Testis (tissue), 3 donors: ENCODE results near the gene MACROD2. TPM values are rescaled to one million over a fixed set of nuclear protein-coding genes. Genes with fewer than 3 reads are reported as not detected.

Experiments
- DNase-seq: peaks from one replicate; pipeline ENCODE4 v3.0.0-alpha.2; 2019
- H3K27ac ChIP-seq, 2 donors: fragments of 200-600 bp; sonication (generic); one replicate each; pipeline ENCODE4 v1.5.1; 2019
- H3K27me3 ChIP-seq: fragments of 200-600 bp; sonication (generic); one replicate; pipeline ENCODE4 v1.5.1; 2019
- H3K36me3 ChIP-seq: fragments of 200-600 bp; sonication (generic); one replicate; pipeline ENCODE4 v1.5.1; 2017; ENCODE audit warnings: low read depth; ENCODE audit errors: missing control alignments
- H3K4me1 ChIP-seq: fragments of 200-600 bp; sonication (generic); one replicate; pipeline ENCODE4 v1.5.1; 2019
- H3K4me3 ChIP-seq, 2 donors: fragments of 200-600 bp; sonication (generic); one replicate each; pipeline ENCODE4 v1.5.1; 2017 to 2019
- H3K9me3 ChIP-seq: fragments of 200-600 bp; sonication (generic); one replicate; pipeline ENCODE4 v1.5.1; 2017
- POLR2A ChIP-seq: fragments of 450-650 bp; IDR thresholded peaks from one replicate; pipeline ENCODE4 v1.6.1; 2017; ENCODE audit warnings: antibody characterized with exemption, mild to moderate bottlenecking, moderate library complexity
- WGBS, 2 donors: methylation state at CpG; one replicate each; pipeline ENCODE4 v1.1.5; 2018; 5-methylcytosine and 5-hydroxymethylcytosine counted together
- intact Hi-C: fragments of 100-400 bp; cut with DNase I; formaldehyde crosslinking; loops from one replicate; pipeline ENCODE4 v1.15.1; 2023; ENCODE audit warnings: low total_unique reads
- polyA plus RNA-seq: library from polyadenylated mRNA; stranded (reverse); fragments of 350-450 nt; fragmentation: Illumina TruSeq; extraction: RNeasy Lipid Tissue Mini Kit (QIAGEN cat#74804); gene quantifications from one replicate; pipeline ENCODE4 v1.2.3, GENCODE V29; 2014; ENCODE audit warnings: low read depth, low replicate concordance; ENCODE audit not compliant: insufficient read depth
- total RNA-seq, 2 donors: library from RNA; depleted of rRNA; stranded (reverse); fragments of >200 nt; gene quantifications; one replicate each; pipeline ENCODE4 v1.2.3, GENCODE V29; 2016
- TF ChIP-seq, protein P1 (sequence below), 3 experiments: fragments of 450-650 bp in 2 of 3; fragments of 200-600 bp in 1 of 3; sonication (generic) in 1 of 3; IDR thresholded peaks; one replicate each; pipeline ENCODE4 v1.5.1; 2016 to 2019; ENCODE audit warnings: antibody characterized with exemption in 3 of 3, mild to moderate bottlenecking in 2 of 3, moderate library complexity in 1 of 3

Gene MACROD2
- total and polyA plus RNA-seq, 3 donors from 2014 or later, result 12.6 to 20.6 (median 16.8) TPM

GRCh38 chr20:14821251-14821650, 825.9 kb downstream of the MACROD2 start:
- Histone ChIP-seq H3K27me3 (no peaks in the 10 kb centered on the region), H3K9me3 (no peaks in the 10 kb centered on the region), H3K27ac (no peak overlapping the region), H3K4me1 (no peaks in the 10 kb centered on the region), H3K4me3 (no peak overlapping the region), H3K36me3 (no peaks in the 10 kb centered on the region)
- intact Hi-C loops, result no loop called here
- no peak for DNase-seq
- WGBS, 2 donors, result 82 to 91% methylated on average over 3 of the region's 3 CpGs
- TF ChIP-seq, protein P1, sequence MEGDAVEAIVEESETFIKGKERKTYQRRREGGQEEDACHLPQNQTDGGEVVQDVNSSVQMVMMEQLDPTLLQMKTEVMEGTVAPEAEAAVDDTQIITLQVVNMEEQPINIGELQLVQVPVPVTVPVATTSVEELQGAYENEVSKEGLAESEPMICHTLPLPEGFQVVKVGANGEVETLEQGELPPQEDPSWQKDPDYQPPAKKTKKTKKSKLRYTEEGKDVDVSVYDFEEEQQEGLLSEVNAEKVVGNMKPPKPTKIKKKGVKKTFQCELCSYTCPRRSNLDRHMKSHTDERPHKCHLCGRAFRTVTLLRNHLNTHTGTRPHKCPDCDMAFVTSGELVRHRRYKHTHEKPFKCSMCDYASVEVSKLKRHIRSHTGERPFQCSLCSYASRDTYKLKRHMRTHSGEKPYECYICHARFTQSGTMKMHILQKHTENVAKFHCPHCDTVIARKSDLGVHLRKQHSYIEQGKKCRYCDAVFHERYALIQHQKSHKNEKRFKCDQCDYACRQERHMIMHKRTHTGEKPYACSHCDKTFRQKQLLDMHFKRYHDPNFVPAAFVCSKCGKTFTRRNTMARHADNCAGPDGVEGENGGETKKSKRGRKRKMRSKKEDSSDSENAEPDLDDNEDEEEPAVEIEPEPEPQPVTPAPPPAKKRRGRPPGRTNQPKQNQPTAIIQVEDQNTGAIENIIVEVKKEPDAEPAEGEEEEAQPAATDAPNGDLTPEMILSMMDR (IDR thresholded peaks at IDR 0.05), result no peak
- TF ChIP-seq POLR2A, result no peak

DNA sequence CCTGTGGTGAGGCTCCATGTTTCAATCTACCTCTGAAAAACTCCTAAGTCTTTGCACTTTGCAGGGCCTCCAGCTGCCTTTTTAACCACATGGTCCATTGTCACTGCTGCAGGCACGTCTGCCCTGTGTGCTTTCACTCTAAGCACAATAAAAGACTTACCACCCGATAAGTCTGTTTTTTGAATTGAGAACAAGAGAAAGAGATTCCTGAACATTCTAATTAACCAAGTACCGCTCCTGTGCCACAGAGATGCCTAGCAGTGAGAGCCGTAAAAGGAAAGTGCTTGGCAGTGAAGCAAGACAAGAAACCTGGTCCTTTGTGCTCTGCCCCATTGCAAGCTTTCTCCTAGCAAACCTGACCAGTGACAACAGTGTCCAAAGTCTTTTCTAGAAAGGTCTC, 829.7 kb downstream of the MACROD2 start:
- Histone ChIP-seq H3K4me3 (no peak overlapping the region), H3K4me1 (no peaks in the 10 kb centered on the region), H3K36me3 (no peaks in the 10 kb centered on the region), H3K27me3 (no peaks in the 10 kb centered on the region), H3K9me3 (no peaks in the 10 kb centered on the region), H3K27ac (no peak overlapping the region)
- intact Hi-C loops, result no loop called here
- 82 to 88% methylated on average over 4 of the region's 4 CpGs for WGBS, 2 donors
- TF ChIP-seq, protein P1 (IDR thresholded peaks at IDR 0.05), result no peak
- no peak for DNase-seq

DNA sequence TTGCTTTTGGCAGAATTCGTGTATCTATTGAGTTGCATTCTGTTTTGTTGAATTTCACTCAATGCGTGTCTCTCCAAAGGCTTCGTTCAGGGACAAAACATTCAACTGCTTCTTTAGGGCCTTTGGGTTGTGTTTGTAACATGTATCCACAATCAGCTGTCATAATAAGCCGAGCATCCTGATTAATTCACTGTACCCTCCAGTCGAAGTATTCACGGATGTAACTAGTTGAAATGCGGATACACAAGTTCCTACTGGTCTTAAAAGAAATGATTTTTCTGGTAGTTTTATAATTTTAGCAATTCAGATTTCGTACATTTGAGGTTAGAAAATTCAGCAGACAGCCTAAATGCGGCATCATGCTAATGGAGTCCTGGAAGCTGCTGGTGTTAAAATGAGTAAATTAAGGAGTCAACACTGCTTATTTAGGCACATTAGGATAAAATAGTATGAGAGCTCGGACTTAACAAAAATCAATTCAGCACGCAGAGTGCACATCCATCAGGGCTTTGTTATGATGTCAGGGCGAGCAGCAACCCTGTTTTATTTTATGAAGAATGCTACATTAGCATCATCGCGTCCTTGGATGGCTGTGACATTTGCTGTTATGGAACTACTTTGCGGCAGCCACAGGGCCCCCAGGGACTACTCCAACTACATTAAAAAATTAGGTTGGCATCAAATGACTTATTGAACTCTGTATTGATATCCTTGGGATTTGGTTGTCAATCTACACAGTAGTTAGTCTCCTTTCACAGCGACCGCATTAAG, 831.4 kb downstream of the MACROD2 start:
- DNase-seq, result no peak
- no peaks in the 10 kb centered on the region for H3K4me1 ChIP-seq
- intact Hi-C loops, result no loop called here
- no peak for TF ChIP-seq POLR2A
- TF ChIP-seq, protein P1 (IDR thresholded peaks at IDR 0.05), result no peak
- H3K4me3 ChIP-seq, result no peak overlapping the region
- H3K27me3 ChIP-seq, result no peaks in the 10 kb centered on the region
- whole genome bisulfite sequencing, 2 donors, result 90 to 92% methylated on average over 17 of the region's 17 CpGs
- H3K36me3 ChIP-seq, result no peaks in the 10 kb centered on the region
- H3K27ac ChIP-seq, result no peak overlapping the region
- no peaks in the 10 kb centered on the region for H3K9me3 ChIP-seq

GRCh38 chr20:14828459-14828858, 833.1 kb downstream of the MACROD2 start:
- no peak overlapping the region for H3K27ac ChIP-seq
- WGBS, 2 donors, result 86 to 96% methylated on average over 1 of the region's 1 CpG
- no peaks in the 10 kb centered on the region for H3K9me3 ChIP-seq
- no peaks in the 10 kb centered on the region for H3K4me1 ChIP-seq
- TF ChIP-seq, protein P1 (IDR thresholded peaks at IDR 0.05), result no peak
- TF ChIP-seq POLR2A, result no peak
- no peak for DNase-seq
- H3K4me3 ChIP-seq, result no peak overlapping the region
- H3K36me3 ChIP-seq, result no peaks in the 10 kb centered on the region
- H3K27me3 ChIP-seq, result no peaks in the 10 kb centered on the region
- intact Hi-C loops, result no loop called here

- no peaks in the 10 kb centered on the region for H3K4me1 ChIP-seq
- H3K27me3 ChIP-seq, result no peaks in the 10 kb centered on the region
- TF ChIP-seq, protein P1 (IDR thresholded peaks at IDR 0.05), result no peak
- no peak for TF ChIP-seq POLR2A
- H3K27ac ChIP-seq, result no peak overlapping the region
- intact Hi-C loops, result no loop called here
- DNase-seq, result no peak
- H3K4me3 ChIP-seq, result no peak overlapping the region
- no peaks in the 10 kb centered on the region for H3K36me3 ChIP-seq
- H3K9me3 ChIP-seq, result no peaks in the 10 kb centered on the region
- WGBS, 2 donors, result 81 to 85% methylated on average over 1 of the region's 1 CpG
These were observed 834.6 kb downstream of the MACROD2 start for GRCh38 chr20:14829906-14830305.
